ENCODE measurements around the gene TRIM41. TPM values are rescaled to one million over a fixed set of nuclear protein-coding genes. Genes with fewer than 3 reads are reported as not detected.

The TRIM41 gene
- total and polyA plus RNA-seq, 2 of the 13 experiments (the other 11 are each of a cell fraction or from before 2014, with no cell fraction given), result 10.2 to 16.7 TPM

GRCh38 chr5:181221792-181222629 lies 1.1 kb upstream of the TRIM41 start (continued):
- TF ChIP-seq, protein P1, sequence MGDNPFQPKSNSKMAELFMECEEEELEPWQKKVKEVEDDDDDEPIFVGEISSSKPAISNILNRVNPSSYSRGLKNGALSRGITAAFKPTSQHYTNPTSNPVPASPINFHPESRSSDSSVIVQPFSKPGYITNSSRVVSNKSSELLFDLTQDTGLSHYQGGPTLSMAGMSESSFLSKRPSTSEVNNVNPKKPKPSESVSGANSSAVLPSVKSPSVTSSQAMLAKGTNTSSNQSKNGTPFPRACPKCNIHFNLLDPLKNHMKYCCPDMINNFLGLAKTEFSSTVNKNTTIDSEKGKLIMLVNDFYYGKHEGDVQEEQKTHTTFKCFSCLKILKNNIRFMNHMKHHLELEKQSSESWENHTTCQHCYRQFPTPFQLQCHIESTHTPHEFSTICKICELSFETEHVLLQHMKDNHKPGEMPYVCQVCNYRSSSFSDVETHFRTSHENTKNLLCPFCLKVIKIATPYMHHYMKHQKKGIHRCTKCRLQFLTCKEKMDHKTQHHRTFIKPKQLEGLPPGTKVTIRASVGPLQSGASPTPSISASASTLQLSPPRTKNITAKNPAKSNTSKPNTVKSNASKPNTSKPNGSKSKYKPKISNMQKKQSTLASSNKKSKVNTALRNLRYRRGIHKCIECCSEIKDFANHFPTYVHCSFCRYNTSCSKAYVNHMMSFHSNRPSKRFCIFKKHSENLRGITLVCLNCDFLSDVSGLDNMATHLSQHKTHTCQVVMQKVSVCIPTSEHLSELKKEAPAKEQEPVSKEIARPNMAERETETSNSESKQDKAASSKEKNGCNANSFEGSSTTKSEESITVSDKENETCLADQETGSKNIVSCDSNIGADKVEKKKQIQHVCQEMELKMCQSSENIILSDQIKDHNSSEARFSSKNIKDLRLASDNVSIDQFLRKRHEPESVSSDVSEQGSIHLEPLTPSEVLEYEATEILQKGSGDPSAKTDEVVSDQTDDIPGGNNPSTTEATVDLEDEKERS (CRISPR knock-in tag; IDR thresholded peaks at IDR 0.05), result peak; percentile 65; the same call in 1 of the 2 replicates
- TF ChIP-seq POGZ (CRISPR knock-in tag; IDR thresholded peaks at IDR 0.05) (peak; percentile 55; the same call in 1 of the 2 replicates), ZNF256 (CRISPR knock-in tag; conservative IDR thresholded peaks at IDR 0.05) (no peak; the same call in none of the 2 replicates), HCFC1 (IDR thresholded peaks at IDR 0.05; ENCODE audit: low read depth, low read length) (no peak), ZNF362 (CRISPR knock-in tag; IDR thresholded peaks at IDR 0.05; ENCODE audit: borderline replicate concordance) (peak; percentile 8; the same call in 1 of the 2 replicates), ZNF709 (CRISPR knock-in tag; IDR thresholded peaks at IDR 0.05) (peak; percentile 79; the same call in 1 of the 2 replicates), SATB2 (CRISPR knock-in tag; IDR thresholded peaks at IDR 0.05) (0 out of 2 replicates have a peak, but pooled peaks have one; percentile 43), IKZF4 (CRISPR knock-in tag; IDR thresholded peaks at IDR 0.05; ENCODE audit: borderline replicate concordance, low read depth, not compliant biosample characterization) (no peak), ZNF543 (CRISPR knock-in tag; IDR thresholded peaks at IDR 0.05) (peak; percentile 57; the same call in 1 of the 2 replicates), DMAP1 (CRISPR knock-in tag; IDR thresholded peaks at IDR 0.05) (0 out of 2 replicates have a peak, but pooled peaks have one; percentile 52), MLX (CRISPR knock-in tag; IDR thresholded peaks at IDR 0.05) (peak; percentile 19; the same call in 1 of the 2 replicates), ZFP82 (CRISPR knock-in tag; IDR thresholded peaks at IDR 0.05; ENCODE audit: borderline replicate concordance) (peak; percentile 67; the same call in 1 of the 2 replicates), SIX4 (CRISPR knock-in tag; IDR thresholded peaks at IDR 0.05) (no peak), HNF1B (CRISPR knock-in tag; IDR thresholded peaks at IDR 0.05) (peak; percentile 32), SP140L (CRISPR knock-in tag; IDR thresholded peaks at IDR 0.05; ENCODE audit: borderline replicate concordance) (no peak), HDAC2 (CRISPR knock-in tag; IDR thresholded peaks at IDR 0.05) (peak; percentile 21; the same call in 1 of the 2 replicates), KLF6 (CRISPR knock-in tag; IDR thresholded peaks at IDR 0.05) (peak; percentile 19; the same call in 1 of the 2 replicates)
- TF ChIP-seq, protein P2, sequence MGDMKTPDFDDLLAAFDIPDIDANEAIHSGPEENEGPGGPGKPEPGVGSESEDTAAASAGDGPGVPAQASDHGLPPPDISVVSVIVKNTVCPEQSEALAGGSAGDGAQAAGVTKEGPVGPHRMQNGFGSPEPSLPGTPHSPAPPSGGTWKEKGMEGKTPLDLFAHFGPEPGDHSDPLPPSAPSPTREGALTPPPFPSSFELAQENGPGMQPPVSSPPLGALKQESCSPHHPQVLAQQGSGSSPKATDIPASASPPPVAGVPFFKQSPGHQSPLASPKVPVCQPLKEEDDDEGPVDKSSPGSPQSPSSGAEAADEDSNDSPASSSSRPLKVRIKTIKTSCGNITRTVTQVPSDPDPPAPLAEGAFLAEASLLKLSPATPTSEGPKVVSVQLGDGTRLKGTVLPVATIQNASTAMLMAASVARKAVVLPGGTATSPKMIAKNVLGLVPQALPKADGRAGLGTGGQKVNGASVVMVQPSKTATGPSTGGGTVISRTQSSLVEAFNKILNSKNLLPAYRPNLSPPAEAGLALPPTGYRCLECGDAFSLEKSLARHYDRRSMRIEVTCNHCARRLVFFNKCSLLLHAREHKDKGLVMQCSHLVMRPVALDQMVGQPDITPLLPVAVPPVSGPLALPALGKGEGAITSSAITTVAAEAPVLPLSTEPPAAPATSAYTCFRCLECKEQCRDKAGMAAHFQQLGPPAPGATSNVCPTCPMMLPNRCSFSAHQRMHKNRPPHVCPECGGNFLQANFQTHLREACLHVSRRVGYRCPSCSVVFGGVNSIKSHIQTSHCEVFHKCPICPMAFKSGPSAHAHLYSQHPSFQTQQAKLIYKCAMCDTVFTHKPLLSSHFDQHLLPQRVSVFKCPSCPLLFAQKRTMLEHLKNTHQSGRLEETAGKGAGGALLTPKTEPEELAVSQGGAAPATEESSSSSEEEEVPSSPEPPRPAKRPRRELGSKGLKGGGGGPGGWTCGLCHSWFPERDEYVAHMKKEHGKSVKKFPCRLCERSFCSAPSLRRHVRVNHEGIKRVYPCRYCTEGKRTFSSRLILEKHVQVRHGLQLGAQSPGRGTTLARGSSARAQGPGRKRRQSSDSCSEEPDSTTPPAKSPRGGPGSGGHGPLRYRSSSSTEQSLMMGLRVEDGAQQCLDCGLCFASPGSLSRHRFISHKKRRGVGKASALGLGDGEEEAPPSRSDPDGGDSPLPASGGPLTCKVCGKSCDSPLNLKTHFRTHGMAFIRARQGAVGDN (CRISPR knock-in tag; IDR thresholded peaks at IDR 0.05), result peak; percentile 83; the same call in 1 of the 2 replicates
